HepG2 (cell line): ENCODE data around the gene PSME3IP1. TPM values are rescaled to one million over a fixed set of nuclear protein-coding genes. Genes with fewer than 3 reads are reported as not detected.

Source experiments
- ERF ChIP-seq: IDR thresholded peaks from 2 replicates; pipeline ENCODE4 v1.6.1; 2018; ENCODE audit warnings: missing biosample characterization, missing genetic modification reagents
- HIC2 ChIP-seq: sonication (generic); formaldehyde crosslinking; IDR thresholded peaks from 2 replicates; pipeline ENCODE4 v1.9.0; 2022; ENCODE audit warnings: low read depth, missing genetic modification reagents
- HNF1A ChIP-seq, 2 experiments: sonication (generic) in 1 of 2; formaldehyde crosslinking in 1 of 2; IDR thresholded peaks; 2 replicates each; pipeline versions ENCODE4 v1.4.0 to v1.6.1; 2016 to 2020; ENCODE audit warnings: borderline replicate concordance in 1 of 2, low read depth in 1 of 2, mild to moderate bottlenecking in 1 of 2, missing genetic modification reagents in 1 of 2
- IKZF4 ChIP-seq: sonication (generic); formaldehyde crosslinking; IDR thresholded peaks from 2 replicates; pipeline ENCODE4 v1.5.1; 2020; ENCODE audit warnings: borderline replicate concordance, mild to moderate bottlenecking, low read depth, missing genetic modification reagents; ENCODE audit errors: not compliant biosample characterization
- PBX3 ChIP-seq: sonication (generic); formaldehyde crosslinking; IDR thresholded peaks from 2 replicates; pipeline ENCODE4 v1.8.1; 2023; ENCODE audit warnings: missing genetic modification reagents, inconsistent platforms, borderline replicate concordance
- SALL2 ChIP-seq: sonication (generic); formaldehyde crosslinking; IDR thresholded peaks from 2 replicates; pipeline ENCODE4 v1.8.1; 2023; ENCODE audit warnings: mild to moderate bottlenecking, missing genetic modification reagents, inconsistent platforms
- SETDB1 ChIP-seq: sonication (generic); formaldehyde crosslinking; IDR thresholded peaks from 2 replicates; pipeline ENCODE4 v1.5.1; 2020; ENCODE audit warnings: missing genetic modification reagents, mild to moderate bottlenecking, borderline replicate concordance
- ZBTB2 ChIP-seq: sonication (generic); formaldehyde crosslinking; IDR thresholded peaks from 2 replicates; pipeline ENCODE4 v1.8.0; 2022; ENCODE audit warnings: low read depth, missing genetic modification reagents
- ZNF18 ChIP-seq: sonication (generic); formaldehyde crosslinking; IDR thresholded peaks from 2 replicates; pipeline ENCODE4 v1.8.0; 2022; ENCODE audit warnings: mild to moderate bottlenecking, missing genetic modification reagents; ENCODE audit not compliant: insufficient replicate concordance
- ZNF256 ChIP-seq: sonication (generic); formaldehyde crosslinking; conservative IDR thresholded peaks from 2 replicates; pipeline ENCODE4 v1.4.0; 2020; ENCODE audit warnings: missing genetic modification reagents
- ZNF383 ChIP-seq: sonication (generic); formaldehyde crosslinking; IDR thresholded peaks from 2 replicates; pipeline ENCODE4 v1.4.0; 2020; ENCODE audit warnings: missing genetic modification reagents, mild to moderate bottlenecking, borderline replicate concordance
- ZNF670 ChIP-seq: sonication (generic); formaldehyde crosslinking; IDR thresholded peaks from 2 replicates; pipeline ENCODE4 v1.8.0; 2022; ENCODE audit warnings: mild to moderate bottlenecking, missing genetic modification reagents, borderline replicate concordance
- ZNF83 ChIP-seq: sonication (generic); formaldehyde crosslinking; IDR thresholded peaks from 2 replicates; pipeline ENCODE4 v1.4.0; 2020; ENCODE audit warnings: missing genetic modification reagents, mild to moderate bottlenecking, borderline replicate concordance
- ZNF891 ChIP-seq: sonication (generic); formaldehyde crosslinking; IDR thresholded peaks from 2 replicates; pipeline ENCODE4 v1.5.0; 2020; ENCODE audit warnings: mild to moderate bottlenecking, missing genetic modification reagents
- ZSCAN20 ChIP-seq: sonication (generic); formaldehyde crosslinking; IDR thresholded peaks from 2 replicates; pipeline ENCODE4 v1.4.0; 2020; ENCODE audit warnings: missing genetic modification reagents, mild to moderate bottlenecking, borderline replicate concordance
- ZSCAN30 ChIP-seq: sonication (generic); formaldehyde crosslinking; IDR thresholded peaks from 2 replicates; pipeline ENCODE4 v1.5.0; 2020; ENCODE audit warnings: mild to moderate bottlenecking, missing genetic modification reagents
- polyA plus RNA-seq, 8 experiments: library from polyadenylated mRNA; depleted of rRNA in 3 of 8; stranded (reverse) in 7 of 8; unstranded in 1 of 8; fragments of >200 nt; fragmentation: Illumina TruSeq in 4 of 8; extraction: Trizol in 4 of 8; gene quantifications; 2 replicates each; pipeline versions ENCODE4 v1.2.1 to v1.2.3, GENCODE V29; 2011 to 2016; ENCODE audit warnings: low read depth in 4 of 8, missing spikeins in 1 of 8, mixed read lengths in 1 of 8; ENCODE audit not compliant: insufficient read depth in 1 of 8
- total RNA-seq, 5 experiments: library from RNA; depleted of rRNA; stranded (reverse); fragments of >200 nt; fragmentation: Illumina TruSeq; extraction: Trizol; gene quantifications; 2 replicates each; pipeline ENCODE4 v1.2.3, GENCODE V29; 2016; ENCODE audit warnings: low read depth in 1 of 5
- TF ChIP-seq, protein P1 (sequence below): sonication (generic); formaldehyde crosslinking; IDR thresholded peaks from 2 replicates; pipeline ENCODE4 v1.4.0; 2020; ENCODE audit warnings: missing genetic modification reagents

Gene PSME3IP1
- total and polyA plus RNA-seq, 2 of the 13 experiments (the other 11 are each of a cell fraction or from before 2014, with no cell fraction given): 90.8 to 99.8 TPM

GRCh38 chr16:57194512-57194911, 8.7 kb upstream of the PSME3IP1 start (continued):
- TF ChIP-seq ZBTB2 (CRISPR knock-in tag) (no peak), ZNF891 (CRISPR knock-in tag) (no peak), ZSCAN30 (CRISPR knock-in tag) (no peak), SALL2 (CRISPR knock-in tag) (no peak), IKZF4 (no peak), ZNF256 (CRISPR knock-in tag) (no peak), ZNF670 (CRISPR knock-in tag) (no peak), ZNF383 (no peak), PBX3 (CRISPR knock-in tag) (no peak), ZNF83 (CRISPR knock-in tag) (no peak), SETDB1 (no peak), ZSCAN20 (CRISPR knock-in tag) (no peak), ERF (CRISPR knock-in tag) (no peak), ZNF18 (CRISPR knock-in tag) (no peak), HNF1A (IDR thresholded peaks at IDR 0.05; ENCODE audit: low read depth) (no peak; the same call in 1 of the 2 replicates), HNF1A (CRISPR knock-in tag; IDR thresholded peaks at IDR 0.05; ENCODE audit: borderline replicate concordance) (no peak), HIC2 (CRISPR knock-in tag) (no peak)
- TF ChIP-seq, protein P1, sequence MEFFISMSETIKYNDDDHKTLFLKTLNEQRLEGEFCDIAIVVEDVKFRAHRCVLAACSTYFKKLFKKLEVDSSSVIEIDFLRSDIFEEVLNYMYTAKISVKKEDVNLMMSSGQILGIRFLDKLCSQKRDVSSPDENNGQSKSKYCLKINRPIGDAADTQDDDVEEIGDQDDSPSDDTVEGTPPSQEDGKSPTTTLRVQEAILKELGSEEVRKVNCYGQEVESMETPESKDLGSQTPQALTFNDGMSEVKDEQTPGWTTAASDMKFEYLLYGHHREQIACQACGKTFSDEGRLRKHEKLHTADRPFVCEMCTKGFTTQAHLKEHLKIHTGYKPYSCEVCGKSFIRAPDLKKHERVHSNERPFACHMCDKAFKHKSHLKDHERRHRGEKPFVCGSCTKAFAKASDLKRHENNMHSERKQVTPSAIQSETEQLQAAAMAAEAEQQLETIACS: no peak
